GM21367 (cell line): Measurements from ENCODE around the gene RHAG.
"Not testable (repeated sequence)": the region's sequence is repeated elsewhere in the genome, so short reads cannot be mapped to it uniquely, and the experiment has no call there.

ENCODE experiments used
- ATAC-seq: cut with Tn5 transposase; IDR thresholded peaks from one replicate; pipeline ENCODE4 v1.9.1; 2021; ENCODE audit not compliant: unreplicated experiment

The RHAG gene

DNA sequence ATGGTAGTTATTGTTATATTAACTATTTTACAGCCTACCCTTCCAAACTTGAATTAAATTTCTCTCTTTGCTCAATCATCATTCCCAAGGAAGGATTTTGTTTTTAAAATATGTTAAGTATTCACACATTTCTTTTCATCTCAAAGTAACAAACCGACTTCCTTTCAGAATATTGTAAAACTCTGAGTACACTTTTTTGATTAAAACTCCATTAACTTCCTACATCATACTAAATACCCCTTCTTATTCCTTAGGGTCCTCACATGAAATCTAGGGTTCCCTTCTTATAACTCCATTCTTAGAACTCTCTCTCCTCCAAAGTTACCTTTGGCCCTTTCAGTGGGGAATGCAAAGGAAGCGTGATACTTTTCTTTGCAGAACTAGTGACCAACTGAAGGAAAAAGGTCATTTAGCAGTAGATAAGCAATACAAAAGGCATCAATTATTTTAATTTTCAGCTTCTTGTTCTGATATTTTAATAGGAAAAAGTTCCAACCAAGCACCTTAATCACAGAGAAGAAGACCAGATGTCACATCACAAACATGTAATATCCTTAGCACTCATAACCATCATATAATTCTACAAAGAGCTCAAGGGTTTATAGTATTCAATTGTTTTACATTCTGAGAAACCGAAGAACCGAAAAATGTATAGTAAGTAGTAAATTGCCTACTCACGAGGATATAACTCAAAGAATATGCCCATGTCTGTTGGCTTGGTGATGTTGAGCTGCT, 494 bp downstream of the RHAG start:
- no peak for ATAC-seq

DNA sequence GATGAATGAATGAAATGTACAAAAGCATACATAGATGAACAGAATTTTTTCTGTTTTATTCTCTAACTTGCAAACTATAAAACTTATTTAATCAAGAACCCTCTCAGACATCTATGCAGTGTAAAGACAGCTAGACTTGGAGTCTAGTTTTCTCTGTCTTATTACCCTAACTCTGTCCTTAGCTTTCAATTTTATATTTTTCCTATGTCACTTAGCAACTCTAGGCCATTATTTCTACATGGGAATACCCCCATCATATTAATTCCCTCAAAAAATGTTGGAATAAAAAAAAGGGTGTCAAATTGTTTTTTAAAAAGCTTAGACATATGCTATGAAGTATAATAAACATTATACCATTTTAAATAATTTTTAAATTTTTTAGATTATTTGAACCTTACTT, 1.2 kb downstream of the RHAG start:
- ATAC-seq, result no peak

DNA sequence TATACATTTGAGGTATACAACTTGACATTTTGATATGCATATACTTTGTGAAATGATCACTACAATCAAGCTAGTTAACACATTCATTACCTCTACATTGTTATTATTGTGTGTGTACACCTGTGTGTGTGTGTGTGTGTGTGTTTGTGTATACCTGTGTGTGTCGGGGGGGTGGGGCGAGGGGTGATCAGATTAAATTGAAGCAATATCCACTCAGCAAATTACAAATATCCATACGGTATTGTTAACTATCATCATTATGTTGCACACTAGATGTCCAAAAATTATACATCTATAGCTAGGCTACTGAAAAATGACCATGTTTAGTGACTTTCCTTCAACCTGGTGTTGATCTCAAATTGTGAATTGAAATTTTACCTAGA, 1.8 kb downstream of the RHAG start:
- ATAC-seq, result no peak

DNA sequence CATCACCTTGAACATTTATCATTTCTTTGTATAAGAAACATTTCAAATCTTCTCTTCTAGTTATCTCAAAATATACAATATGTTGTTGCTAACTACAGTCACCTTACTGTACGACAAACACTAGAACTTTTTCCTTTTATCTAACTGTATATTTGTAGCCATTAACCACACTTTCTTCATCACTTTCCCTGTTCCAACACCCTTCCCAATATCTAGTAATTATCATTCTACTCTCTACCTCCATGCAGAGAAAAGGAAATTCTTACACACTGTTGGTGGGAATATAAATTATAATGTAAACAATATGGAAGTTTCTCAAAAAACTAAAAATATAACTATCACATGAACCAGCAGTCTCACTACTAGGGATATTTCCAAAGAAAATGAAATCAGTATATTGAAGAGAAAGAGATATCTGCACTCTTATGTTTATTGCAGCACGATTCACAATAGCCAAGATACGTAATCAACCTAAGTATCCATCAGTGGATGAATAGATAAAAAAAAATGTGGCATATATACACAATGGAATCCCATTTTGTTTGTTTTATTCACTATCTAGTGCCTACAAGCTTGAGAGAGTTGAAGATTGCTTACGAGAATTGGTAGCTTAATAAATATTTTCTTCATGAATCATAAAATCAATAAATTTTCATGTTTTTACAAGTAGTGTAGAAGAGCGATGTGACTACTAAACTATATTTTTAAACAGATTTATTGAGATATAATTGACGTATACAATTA, 2.4 kb downstream of the RHAG start:
- no peak for ATAC-seq

DNA sequence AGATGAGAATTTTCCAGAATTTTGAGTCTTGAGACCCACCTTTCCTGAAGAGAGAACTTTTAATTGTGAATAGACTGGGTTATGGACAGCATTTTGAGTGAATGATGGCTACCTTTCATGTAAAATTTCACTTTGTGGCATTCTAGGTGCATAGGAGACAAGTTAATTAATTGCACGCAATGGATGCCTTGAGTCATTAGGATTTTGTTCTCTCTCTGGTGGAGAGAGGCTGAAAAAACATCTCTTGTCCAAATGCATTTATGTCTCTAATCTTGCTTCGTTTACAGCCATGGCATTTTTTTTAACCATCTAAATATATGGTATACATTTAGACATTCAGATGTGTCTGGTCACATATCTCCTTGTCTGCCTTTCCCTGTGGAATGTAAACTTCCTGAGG, 3.1 kb downstream of the RHAG start:
- ATAC-seq, result no peak

DNA sequence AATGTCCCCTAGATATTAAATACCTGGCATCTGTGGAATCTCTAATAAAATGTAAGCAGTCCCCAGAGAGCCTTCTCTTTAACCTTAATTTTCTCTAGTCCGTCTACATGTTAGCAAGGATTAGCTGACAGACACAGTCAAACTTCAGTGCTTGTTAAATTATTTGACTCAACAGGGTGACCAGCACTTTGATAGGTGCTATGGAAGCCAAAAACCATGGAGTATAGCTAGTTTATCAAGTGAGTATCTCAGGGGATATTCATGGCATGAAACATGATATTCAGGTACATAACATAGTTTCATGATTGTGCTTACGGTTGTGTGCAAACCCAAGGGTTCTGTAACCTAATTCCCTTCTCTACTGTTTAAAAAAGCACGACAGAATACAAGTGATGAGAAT, 3.9 kb downstream of the RHAG start:
- no peak for ATAC-seq

DNA sequence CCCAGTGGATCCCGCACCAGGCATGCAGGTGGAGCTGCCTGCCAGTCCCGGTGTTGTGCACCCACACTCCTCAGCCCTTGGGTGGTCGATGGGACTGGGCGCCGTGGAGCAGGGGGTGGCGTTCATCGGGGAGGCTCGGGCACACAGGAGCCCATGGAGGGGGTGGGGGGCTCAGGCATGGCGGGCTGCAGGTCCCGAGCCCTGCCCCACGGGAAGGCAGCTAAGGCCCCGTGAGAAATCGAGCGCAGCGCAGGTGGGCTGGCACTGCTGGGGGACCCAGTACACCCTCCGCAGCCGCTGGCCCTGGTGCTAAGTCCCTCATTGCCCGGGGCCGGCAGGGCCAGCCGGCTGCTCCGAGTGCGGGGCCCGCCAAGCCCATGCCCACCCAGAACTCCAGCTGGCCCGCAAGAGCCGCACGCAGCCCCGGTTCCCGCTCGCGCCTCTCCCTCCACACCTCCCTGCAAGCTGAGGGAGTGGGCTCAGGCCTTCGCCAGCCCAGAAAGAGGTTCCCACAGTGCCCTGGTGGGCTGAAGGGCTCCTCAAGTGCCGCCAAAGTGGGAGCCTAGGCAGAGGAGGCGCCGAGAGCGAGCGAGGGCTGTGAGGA, 7.1 kb downstream of the RHAG start:
- ATAC-seq, result not testable (repeated sequence)

DNA sequence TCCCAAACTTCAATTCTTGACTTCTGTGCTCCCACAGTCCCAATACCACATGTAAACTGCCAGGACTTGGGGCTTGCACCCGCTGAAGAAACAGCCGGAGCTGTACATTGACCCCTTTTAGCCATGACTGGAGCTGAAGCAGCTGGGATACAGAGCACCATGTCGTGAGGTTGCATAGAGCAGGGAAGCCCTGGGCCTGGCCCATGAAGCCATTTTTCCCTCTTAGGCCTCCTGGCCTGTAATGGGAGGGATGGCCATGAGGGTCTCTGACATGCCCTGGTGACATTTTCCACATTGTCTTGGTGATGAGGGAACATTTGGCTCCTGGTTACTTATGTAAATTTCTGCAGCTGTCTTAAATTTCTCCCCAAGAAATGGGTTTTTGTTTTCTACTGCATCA, 9.8 kb downstream of the RHAG start:
- ATAC-seq, result no peak

DNA sequence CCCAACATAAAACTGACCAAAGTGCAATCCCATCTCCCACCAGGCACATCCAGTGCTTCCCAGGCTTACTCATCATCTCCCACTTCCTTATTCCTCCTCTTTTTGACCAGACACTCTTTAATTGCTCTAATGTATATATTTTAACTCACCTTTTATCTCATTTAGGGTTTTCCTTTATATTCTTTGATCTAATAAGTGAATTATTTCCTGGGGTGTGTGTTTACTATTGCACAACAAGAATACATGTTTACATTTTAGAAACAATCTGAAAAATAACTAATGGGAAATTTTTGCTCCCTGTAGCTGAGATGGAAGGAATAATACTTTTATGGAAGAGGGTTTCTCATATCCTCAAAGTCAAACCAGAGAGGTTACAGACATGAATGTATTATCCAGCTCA, 18.4 kb downstream of the RHAG start:
- ATAC-seq, result no peak

DNA sequence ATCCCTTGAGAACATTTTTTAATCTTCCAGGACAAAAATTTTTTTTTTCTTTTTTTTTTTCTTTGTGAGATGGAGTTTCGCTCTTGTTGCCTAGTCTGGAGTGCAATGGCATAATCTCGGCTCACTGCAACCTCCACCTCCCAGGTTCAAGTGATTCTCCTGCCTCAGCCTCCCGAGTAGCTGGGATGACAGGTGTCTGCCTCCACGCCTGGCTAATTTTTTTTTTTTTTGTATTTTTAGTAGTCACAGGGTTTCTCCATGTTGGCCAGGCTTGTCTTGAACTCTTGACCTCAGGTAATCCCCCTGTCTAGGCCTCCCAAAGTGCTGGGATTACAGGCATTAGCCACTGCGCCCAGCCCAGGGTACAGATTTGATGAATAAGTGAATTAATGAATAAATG, 22.5 kb downstream of the RHAG start:
- ATAC-seq, result not testable (repeated sequence)

DNA sequence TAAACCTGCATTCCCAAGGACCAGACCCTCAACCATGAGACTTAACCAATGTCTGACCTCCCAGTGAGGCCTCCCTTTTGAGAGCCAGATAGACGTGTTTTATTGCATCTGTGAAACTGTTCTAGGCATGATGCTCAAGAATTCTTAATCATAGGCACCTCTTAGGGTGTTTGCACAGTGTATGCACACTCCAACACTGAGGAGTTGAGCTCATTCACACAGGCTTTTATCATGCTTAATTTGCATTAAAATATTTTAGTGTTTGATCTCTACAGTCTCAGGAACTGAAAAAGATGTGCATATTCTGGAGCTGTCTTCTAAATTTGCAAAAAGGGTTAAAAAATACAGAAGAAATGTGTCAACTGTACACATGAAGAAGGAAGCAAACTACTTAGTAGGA, 27.4 kb downstream of the RHAG start:
- ATAC-seq, result no peak

DNA sequence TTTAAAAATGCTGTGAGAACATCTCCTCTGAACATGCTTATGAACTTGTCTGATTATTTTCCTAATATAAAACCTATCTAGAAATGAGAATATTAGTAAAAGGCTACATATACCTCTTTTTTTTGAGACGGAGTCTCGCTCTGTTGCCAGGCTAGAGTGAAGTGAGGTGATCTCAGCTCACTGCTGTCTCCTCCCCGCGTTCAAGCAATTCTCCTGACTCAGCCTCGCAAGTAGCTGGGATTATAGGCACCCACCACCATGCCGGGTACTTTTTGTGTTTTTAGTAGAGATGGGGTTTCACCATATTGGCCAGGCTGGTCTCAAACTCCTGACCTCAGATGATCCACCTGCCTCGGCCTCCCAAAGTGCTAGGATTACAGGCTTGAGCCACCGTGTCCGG, 28.4 kb downstream of the RHAG start:
- not testable (repeated sequence) for ATAC-seq

DNA sequence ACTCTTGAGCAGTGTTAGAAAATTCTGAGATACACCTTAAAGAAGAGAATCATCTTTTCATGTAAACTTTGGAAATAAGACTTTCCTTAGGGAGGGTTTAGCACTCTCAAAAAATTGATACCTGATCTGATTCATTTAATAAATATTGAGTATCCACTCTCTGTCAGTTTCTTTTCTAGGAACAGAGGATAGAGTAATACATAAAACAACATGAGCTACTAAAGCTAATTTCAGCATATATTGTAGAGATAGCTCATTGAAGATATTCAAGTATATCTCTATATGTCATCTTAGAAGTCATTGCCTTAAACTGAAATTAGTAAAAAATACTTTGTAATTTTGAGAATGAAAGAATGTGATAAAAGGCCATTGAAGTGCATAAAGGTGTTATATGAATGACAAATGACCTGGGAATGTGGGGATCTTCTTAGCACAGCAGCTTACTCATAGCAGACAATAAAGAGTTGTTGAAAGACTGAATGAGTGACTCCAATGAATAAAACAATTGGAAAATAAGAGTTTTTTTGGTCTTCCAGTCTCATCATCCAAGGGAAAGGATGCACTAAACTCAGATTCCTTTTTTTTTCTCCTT, 29.2 kb downstream of the RHAG start:
- no peak for ATAC-seq

DNA sequence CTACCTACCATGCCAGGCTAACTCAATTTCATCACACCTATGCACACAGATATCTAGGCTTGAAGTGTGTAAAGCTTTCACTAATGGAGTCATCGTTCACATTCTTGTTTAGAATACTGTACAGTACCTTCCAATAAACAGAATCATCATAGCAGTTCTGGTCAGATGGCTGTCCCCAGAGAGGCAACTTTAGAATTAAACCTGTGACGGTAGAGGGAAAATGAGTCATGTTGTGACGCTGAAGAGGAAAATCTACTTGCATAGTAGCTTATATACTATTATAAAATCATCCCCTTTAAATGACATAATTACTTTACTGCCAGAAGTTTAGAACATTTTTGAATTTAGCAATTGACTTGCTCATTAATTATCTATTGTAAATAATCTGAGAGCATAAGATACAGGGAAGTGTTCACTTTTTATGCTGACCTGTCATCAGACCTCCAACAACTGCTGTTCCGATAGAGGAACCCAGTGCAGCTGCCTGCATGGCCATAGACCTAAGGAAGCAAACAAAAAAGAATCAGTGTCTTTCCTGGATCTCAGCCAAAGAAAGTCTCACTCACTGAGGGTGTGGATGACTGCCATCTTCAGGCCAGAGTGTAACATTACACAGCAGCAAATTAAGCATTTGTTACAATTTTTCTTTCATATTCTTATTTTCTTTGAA, 29.8 kb downstream of the RHAG start:
- peak; percentile 97 for ATAC-seq

DNA sequence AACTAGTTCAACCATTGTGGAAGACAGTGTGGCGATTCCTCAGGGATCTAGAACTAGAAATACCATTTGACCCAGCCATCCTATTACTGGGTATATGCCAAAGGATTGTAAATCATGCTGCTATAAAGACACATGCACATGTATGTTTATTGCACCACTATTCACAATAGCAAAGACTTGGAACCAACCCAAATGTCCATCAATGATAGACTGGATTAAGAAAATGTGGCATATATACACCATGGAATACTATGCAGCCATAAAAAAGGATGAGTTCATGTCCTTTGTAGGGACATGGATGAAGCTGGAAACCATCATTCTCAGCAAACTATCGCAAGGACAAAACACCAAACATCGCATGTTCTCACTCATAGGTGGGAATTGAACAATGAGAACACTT, 32.6 kb downstream of the RHAG start:
- ATAC-seq, result not testable (repeated sequence)

DNA sequence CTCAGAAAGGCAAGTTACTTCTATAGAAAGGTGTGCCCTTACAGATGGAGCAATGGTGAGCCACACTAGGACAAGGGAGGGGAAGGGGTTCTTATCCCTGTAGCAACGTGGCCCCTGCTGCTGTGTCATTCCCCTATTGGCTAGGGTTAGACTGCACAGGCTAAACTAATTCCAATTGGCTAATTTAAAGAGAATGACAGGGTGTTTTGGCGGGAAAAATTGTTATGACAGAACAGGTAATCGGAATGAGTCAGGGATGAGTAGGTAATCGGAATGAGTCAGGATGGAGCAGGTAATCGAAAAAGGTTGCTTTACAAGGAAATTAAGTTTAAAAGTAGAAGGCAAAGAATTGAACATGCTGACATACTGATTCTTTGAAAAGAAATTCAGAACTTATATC, 49.4 kb downstream of the RHAG start:
- ATAC-seq, result not testable (repeated sequence)

DNA sequence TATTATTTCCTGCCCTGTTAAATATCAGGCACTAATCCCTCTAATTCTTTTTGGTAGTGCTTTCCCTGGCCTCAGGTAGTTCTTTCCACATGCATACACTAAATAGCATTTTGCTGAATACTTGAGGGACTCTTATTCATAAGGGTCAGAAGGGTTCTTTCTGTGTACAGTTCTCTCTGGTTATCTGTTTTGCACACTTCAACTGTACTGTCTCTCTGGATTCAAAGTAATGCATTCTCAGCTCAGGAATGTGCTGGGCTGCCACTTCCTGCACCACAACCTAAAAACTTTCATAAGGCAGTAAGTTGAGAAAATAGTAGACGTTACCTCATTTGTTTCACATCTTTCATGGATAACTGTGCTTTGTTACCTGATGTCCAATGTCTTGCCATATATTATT, 54.1 kb downstream of the RHAG start:
- no peak for ATAC-seq

DNA sequence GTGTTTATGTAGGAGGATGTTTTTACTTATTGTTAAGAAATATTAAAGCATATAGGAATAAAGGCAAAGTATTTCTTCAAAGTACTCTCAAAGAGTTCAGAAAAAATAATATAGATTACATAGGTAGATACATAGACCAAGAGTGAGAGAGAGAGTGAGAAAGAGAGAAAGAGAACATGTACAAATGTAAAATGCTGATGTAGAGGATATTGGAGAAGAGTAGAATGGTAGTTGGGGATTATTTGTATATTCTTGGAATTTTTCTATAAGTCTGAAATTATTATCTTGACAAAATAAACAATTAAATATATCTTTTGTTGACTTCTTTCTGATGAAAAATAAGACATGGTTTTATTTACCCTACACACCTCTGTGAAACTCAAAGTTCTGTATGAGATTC, 57.0 kb downstream of the RHAG start:
- no peak for ATAC-seq

DNA sequence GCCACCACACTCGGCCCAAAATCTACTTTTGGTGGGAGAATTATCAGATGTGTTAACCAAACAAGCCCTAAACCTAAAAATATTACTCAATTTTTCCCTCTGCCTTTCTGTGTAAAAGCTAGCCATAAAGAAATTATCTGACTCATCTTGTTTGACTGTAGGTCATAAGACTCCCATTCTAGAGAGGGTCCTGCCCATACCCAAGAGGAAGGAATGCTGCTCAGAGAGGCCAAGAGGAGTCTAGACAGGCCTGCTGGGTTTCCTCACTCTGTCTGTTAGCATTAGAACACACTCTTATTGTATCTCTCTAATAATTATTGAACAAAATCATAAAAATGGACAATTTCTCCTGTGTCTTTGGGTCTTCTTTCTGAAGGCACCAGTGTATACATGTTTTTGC, 60.0 kb downstream of the RHAG start:
- ATAC-seq, result no peak

DNA sequence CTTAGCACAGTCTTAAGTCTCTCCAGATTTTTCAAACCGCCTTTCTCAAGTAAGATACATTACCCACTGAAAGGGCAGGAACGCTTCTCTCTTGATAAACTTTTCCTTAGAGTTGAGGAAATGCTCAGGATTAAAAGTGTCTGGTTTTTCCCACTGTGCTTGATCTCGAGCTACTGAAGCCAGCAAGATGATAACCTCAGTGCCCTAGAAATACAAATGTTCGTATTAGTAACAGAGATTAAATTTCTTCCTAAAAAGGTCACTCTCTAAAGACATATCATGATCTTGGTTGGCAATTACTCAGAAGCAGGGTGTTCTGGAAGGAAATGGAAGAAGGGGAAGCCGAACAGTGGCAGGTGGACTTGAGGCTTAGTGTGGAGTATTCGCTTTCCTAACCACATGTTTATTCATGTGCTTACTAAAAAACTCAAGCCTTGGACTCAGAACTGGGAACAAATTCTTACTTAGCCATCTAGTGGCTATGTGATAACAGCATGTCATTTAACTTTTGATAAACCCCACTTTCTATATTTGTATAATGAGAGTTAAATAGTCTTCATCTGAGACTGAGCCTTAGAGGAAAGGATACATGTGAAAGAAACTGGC, 66.1 kb downstream of the RHAG start:
- no peak for ATAC-seq

DNA sequence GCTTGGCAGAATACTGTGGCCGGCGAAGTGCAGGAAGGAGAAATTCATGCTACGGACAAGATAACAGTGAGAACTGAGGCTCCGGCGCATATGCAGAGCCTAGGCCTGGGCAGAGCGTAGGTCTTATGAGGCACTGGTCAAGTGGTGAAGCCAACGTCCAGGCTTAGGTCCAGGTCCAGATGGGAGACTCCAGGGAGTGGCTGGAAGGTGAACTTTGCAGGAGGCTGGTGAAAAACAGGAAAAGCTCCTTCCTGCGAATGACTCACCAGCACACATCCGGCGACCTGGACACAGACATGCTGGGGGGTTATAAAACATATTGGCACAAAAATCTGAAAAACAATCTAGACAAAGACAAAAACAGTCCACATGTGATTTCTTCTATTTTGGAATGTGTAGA, 70.8 kb downstream of the RHAG start:
- no peak for ATAC-seq
